HG03066 (cell line): Measurements from ENCODE around the gene RPS6KA2.
"Not testable (repeated sequence)": the region's sequence is repeated elsewhere in the genome, so short reads cannot be mapped to it uniquely, and the experiment has no call there.

Experiments
- ATAC-seq: cut with Tn5 transposase; IDR thresholded peaks from one replicate; pipeline ENCODE4 v1.9.1; 2021; ENCODE audit warnings: low read depth; ENCODE audit not compliant: unreplicated experiment

RPS6KA2 gene

DNA sequence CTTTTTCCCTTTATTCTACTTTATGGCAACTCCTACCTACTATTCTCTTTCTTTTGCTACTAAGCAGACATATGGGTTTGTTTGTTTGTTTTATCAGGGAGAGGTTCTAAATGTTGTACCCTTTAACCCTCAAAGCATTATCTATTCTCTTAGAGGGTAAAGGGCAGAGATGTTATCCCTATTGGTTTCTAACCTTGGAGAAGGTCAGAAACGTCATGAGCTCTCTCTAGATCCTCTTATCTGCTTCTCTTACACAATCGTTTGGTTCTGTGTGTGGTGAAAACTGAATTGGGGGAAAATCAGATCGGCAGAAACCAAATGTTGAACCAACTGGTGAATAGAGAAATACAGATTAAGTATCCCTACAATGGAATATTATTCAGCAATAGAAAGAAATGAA lies 237.9 kb downstream of the RPS6KA2 start:
- no peak for ATAC-seq

DNA sequence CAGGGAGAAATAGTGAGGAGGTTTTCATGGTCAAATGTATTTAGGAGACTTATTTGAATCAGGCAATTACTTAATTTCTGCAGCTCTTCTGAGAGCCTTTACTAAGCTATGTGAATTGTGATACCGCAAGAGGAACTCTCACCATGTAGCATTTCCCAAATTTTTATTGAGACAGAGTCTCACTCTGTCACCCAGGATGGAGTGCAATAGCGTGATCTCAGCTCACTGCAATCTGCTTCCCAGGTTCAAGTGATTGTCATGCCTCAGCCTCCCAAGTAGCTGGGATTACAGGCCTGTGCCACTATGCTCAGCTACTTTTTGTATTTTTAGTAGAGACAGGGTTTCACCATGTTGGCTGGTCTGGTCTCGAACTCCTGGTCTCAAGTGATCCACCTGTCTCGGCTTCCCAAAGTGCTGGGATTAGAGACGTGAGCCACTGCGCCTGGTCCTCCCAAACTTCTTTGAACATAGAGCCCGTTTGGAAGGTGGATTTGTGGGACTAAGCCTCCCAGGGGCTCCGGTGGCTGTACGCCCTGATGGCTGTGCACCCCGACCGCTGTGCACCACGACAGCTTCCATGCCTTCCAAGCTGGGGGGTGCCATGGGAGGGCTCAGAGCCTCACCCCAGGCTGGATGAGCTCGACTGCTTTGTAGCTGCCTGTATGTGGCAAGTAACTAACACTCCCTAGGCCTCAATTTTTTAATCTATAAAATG lies 238.6 kb downstream of the RPS6KA2 start:
- no peak for ATAC-seq

DNA sequence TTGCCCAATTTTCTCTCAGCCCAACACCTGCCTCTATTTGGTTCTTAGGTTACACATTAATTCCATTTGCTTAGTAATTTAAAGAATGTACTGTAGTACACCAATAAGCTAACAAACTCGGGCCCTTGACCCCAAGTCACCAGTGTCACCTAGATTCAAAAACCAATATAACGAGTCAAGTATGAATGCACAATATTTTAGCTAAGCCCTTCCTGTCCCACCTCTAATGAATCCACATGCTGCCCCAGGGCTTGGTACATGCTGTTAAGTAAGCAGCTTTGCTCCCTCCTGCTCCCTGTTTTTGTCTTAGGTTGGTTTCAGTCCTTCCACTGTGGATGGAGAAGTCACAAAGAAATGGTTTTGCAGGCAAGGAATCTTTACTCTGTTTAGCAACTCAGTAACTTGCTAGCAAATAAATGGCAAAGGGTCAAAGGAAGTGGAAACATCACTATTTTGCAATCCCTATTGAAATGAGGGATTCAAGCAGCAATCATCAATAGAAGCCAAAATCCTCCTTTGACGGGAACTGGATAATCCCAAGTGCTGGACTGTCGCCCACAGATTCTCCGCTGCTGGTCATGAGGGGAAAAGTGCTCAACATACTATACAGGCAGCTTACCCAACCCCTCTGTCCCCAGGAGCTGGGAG lies 239.3 kb downstream of the RPS6KA2 start:
- no peak for ATAC-seq

- not testable (repeated sequence) for ATAC-seq
Observed at GRCh38 chr6:166387098-166387497, 240.0 kb downstream of the RPS6KA2 start.

DNA sequence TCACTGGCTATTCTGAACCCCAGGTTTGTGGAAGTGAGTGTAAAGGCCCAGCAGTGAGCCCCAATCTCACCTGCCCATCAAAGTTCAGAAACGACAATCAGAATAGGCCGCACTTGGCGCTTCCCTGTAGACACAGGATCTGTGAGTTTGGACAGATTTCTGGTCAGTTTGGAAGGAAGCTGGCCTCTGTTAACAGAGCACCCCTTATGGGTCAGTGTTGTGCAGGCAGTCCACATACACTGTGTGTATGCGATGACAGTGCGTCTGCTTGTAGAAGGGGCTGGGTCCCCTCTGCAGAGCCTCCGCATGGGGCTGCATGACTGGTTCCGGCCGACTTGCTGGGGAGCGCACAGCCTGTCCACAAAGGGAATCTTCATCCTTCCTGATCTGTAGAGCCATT lies 240.9 kb downstream of the RPS6KA2 start:
- ATAC-seq, result no peak

DNA sequence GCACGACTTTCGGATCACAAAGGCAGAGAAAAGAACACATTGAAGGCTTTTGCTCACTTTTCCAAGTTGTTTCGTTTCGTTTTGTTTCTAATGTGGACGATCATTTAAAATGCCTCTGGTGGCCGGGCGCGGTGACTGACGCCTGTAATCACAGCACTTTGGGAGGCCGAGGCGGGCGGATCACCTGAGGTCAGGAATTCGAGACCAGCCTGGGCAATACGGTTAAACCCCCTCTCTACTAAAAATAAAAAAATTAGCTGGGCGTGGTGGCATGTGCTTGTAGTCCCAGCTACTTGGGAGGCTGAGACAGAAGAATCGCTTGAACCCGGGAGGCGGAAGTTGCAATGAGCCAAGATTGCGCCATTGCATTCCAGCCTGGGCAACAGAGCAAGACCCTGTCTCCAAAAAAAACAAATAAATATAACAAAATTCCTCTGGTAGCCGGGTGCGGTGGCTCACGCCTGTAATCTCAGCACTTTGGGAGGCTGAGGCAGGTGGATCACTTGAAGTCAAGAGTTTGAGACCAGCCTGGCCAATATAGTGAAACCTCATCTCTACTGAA lies 243.2 kb downstream of the RPS6KA2 start:
- peak; percentile 2 for ATAC-seq

DNA sequence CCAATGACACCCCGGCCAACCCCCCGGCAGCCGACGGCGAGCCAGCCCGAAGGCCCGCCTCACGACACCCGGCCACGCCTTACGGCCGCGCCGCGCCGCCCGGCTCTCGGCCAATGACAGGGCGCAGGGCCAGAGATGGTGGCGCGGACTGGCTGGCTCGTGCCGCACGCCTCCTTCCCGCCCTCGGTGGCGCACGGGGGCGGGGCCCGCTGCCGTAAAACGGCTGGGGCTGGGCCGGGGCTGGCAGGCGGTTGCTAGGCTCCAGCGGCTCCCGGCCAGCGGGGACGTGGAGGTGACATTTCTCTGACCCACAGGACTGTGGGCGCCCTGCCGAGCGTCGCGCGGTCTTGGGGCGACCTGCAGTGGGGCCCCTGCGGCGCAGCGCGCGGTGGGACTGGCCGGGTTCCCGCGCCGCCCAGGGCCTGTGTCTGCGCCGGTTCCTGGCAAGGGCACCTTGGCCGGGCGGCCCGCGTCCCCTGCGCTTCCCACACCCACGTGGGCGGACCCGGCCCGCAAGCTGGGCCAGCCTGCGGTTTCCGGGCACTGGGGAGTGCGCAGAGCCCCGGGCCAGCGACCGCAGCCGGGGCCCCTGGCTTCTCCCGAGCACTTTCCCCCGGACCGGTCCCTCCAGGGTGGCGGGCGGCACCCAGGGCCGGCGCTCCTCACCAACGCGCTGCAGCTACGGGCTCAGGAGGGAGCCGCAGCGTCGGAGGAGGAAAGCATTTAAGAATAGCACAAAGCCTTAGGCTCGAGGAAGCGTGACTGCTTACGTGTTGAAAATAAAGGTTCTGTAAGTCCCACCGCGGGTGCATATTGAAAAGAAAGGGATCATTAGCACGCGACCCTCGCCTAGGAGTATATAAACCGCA lies 243.9 kb downstream of the RPS6KA2 start, which contains the start of gene MPC1:
Gene MPC1, minus strand, starts transcription at position 8 of the 869 bp plus-strand sequence. CDS start 64 bp downstream, outside the sequence.
- peak; percentile 83 for ATAC-seq

- peak; percentile 4 for ATAC-seq
Observed at GRCh38 chr6:166382500-166382932, 244.5 kb downstream of the RPS6KA2 start.

- peak; percentile 53 for ATAC-seq
Observed at GRCh38 chr6:166381733-166382499, 245.1 kb downstream of the RPS6KA2 start.

- no peak for ATAC-seq
Observed at GRCh38 chr6:166381381-166381732, 245.7 kb downstream of the RPS6KA2 start.

DNA sequence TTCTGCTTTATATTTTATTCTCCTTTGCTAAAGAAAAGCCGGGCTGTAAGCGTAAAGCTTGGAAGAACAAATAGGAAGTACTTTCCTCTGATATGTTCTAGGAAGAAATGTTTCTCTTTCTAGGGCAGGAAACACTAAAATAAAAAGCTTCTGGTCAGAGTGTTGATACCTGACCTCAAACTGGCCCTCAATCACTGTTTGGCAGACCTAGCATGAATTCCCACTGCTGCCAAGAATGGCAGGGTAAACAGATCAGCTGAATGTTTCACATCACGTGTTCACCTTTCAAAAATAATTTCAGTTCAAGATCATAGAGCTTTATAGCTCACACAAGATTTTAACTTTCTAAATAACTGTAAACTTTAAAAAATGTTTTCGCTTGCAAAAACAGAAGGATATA lies 247.3 kb downstream of the RPS6KA2 start:
- ATAC-seq, result no peak

GRCh38 chr6:166379103-166379586 lies 247.9 kb downstream of the RPS6KA2 start:
- no peak for ATAC-seq

DNA sequence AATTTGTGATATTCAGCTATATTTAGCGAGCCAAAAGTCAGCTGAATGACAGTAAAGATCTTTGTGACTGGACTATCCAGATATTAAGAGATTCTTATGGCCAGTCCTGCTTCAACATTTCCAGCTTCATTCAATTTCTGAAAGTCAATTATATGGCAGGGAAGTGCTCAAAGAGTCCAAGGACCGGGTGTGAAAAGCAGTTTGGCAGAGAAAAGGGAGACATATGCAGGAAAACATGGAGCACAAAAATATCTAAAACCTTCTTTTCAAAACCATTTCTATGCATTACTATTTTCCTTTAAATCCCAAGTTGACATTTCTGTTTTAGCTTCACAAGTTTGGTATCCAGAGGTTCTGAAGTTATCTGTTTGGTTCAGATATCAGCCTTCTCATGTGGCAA lies 249.3 kb downstream of the RPS6KA2 start:
- ATAC-seq, result no peak

DNA sequence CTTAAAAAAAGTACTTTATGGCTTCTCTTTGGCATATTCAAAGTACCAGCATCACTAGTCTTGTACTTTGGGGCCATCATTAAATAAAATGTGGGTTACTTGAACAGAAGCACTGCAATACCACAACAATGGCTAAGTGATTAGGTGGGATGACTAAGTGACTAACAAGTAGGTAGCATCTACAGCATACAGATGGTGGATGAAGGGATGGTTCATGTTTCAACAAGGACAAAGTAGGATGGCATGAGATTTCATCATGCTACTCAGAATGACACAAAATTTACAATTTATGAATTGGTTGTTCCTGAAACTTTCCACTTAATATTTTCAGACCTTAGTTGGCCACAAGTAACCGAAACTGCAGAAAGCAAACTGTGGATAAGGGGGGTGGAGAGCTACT lies 252.0 kb downstream of the RPS6KA2 start:
- ATAC-seq, result no peak

- no peak for ATAC-seq
Observed at GRCh38 chr6:166370489-166370888, 256.6 kb downstream of the RPS6KA2 start.

DNA sequence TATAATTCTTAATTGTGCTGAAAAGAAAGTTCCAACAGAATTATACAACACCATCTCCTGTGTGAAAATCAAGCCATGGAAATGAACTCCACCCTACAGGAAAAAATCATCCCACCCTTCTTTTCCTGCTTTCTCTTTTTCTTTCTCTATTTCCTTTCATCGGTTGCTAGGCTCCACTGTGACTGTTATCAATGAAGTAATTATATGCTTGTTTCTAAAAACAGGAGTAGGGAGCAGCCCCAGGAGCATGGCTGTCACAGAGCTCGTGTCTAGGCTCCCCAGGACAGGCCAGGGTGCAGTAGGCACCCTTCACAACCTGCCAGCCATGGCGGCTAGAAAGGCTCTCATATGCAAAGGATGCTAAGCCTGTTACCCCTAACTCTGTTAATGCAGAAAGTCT lies 257.3 kb downstream of the RPS6KA2 start:
- no peak for ATAC-seq

DNA sequence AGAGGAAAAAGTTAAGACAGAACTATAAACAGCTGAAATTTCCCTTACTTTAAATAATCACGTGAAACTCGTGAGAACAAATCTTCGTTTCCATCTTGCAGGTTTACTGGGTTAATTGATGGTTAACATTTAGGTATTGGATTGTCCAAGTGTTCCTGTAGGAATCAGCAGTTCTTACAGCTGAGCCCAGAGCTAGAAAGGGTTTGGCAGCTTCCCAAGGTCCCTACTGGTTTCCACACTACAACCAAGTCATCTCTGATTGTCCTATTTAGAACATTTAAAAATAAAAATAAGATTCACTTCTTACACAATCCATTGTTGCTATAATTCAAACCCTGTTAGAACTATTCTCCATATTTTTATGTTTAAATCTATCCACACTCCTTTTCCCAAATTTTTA lies 260.1 kb downstream of the RPS6KA2 start:
- ATAC-seq, result no peak

- ATAC-seq, result no peak
Observed at GRCh38 chr6:166365806-166366205, 261.2 kb downstream of the RPS6KA2 start.

GRCh38 chr6:166365221-166365620 lies 261.8 kb downstream of the RPS6KA2 start:
- ATAC-seq, result no peak

DNA sequence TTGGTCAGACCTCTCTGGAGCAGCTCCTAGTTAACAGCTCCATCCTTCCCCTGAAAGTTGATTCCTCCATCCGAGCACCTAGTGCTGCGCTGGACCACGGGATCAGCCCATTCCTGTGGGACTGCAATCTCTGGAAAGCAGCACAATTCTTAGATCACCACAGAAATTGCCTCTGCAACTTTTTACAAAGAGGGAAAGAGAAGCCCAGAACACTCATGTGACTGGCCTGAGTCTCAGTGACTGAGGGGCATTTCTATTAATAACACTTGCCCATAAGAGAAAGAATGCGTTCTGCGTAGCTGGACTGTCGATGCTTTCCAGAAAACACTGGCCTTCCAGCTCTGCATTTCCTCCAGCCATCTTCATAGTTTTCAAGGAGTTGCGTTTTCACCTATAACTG lies 262.6 kb downstream of the RPS6KA2 start:
- no peak for ATAC-seq
